K562 (cell line): ENCODE results near the gene BNC2. TPM values are rescaled to one million over a fixed set of nuclear protein-coding genes. Genes with fewer than 3 reads are reported as not detected.

Source experiments
- ATAC-seq: fragments of 200-7000 bp; cut with Tn5 transposase; 3 replicates; pipeline ENCODE4 v1.9.1; 2020; ENCODE audit warnings: moderate library complexity
- BruUV-seq: library from RNA; stranded (reverse); fragments of 400-500 nt; replicated peaks from 2 replicates; lab custom pipeline; 2021; lab: Mats Ljungman, UMichigan
- CTCF ChIA-PET: fragments of 300-600 bp; formaldehyde crosslinking; extraction: SDS; loops from one replicate; lab custom pipeline; 2021; ENCODE audit warnings: low intra/inter-chr PET ratio; lab: Yijun Ruan, JAX
- POLR2A ChIA-PET: fragments of 300-600, 350-650 bp; sonication (Branson Sonifier 250); formaldehyde crosslinking; extraction: SDS; loops from one replicate; lab custom pipeline; 2021; ENCODE audit warnings: antibody characterized with exemption, inconsistent platforms; lab: Yijun Ruan, JAX
- DNase-seq, 4 experiments: peaks; one replicate each; pipeline versions ENCODE4 v3.0.0 to v3.0.0-alpha.2; 2011 to 2018; ENCODE audit warnings: low spot score in 3 of 4, mixed read lengths in 3 of 4; ENCODE audit errors: extremely low read depth in 1 of 4
- FAIRE-seq: peaks from 2 replicates; lab custom pipeline; 2011; peaks lifted over from hg19 to GRCh38; lab: Jason Lieb, UNC
- H2AFZ ChIP-seq: 2 replicates; pipeline ENCODE4 v1.6.0; 2011; ENCODE audit warnings: low read depth, low read length, control low read depth, inconsistent platforms
- H3K27ac ChIP-seq: fragments of 200-600 bp; 3 replicates; pipeline ENCODE4 v1.8.0; 2011; ENCODE audit warnings: low read depth, mild to moderate bottlenecking, control low read depth, inconsistent platforms, low read length, moderate library complexity, mixed read lengths; ENCODE audit errors: extremely low read depth
- H3K27me3 ChIP-seq, 2 experiments: fragments of 300-600 bp in 1 of 2; 2 replicates in 1 of 2; 3 replicates in 1 of 2; pipeline versions ENCODE4 v1.6.0 to v1.8.0; 2011; ENCODE audit warnings: inconsistent platforms in 2 of 2, low read length in 2 of 2, mild to moderate bottlenecking in 1 of 2, mixed read lengths in 1 of 2, moderate library complexity in 1 of 2; ENCODE audit not compliant: control insufficient read depth in 2 of 2, insufficient read depth in 2 of 2
- H3K36me3 ChIP-seq: fragments of 300-600 bp; 3 replicates; pipeline ENCODE4 v1.8.0; 2011; ENCODE audit warnings: mild to moderate bottlenecking, low read length, inconsistent platforms; ENCODE audit not compliant: control insufficient read depth, insufficient read depth
- H3K4me1 ChIP-seq, 2 experiments: fragments of 200-600 bp in 1 of 2; replicated peaks in 1 of 2; 2 replicates in 1 of 2; 3 replicates in 1 of 2; pipeline versions ENCODE4 v1.5.1 to v1.8.0; 2011; ENCODE audit warnings: inconsistent platforms in 2 of 2, low read length in 2 of 2, mild to moderate bottlenecking in 1 of 2, mixed read lengths in 1 of 2, moderate library complexity in 1 of 2; ENCODE audit not compliant: control insufficient read depth in 2 of 2, insufficient read depth in 2 of 2
- H3K4me2 ChIP-seq: 2 replicates; pipeline ENCODE4 v1.6.1; 2011; ENCODE audit warnings: low read length, control low read depth, inconsistent platforms, mixed read lengths; ENCODE audit not compliant: insufficient read depth
- H3K4me3 ChIP-seq: fragments of 200-600 bp; sonication (generic), shearing (Covaris generic); 2 replicates; pipeline ENCODE4 v1.5.1; 2016; ENCODE audit warnings: control low read depth, inconsistent platforms
- H3K79me2 ChIP-seq: fragments of 200-600 bp; 3 replicates; pipeline ENCODE4 v1.8.0; 2011; ENCODE audit warnings: low read length, inconsistent platforms; ENCODE audit not compliant: control insufficient read depth, insufficient read depth
- H3K9ac ChIP-seq, 2 experiments: 2 replicates each; pipeline versions ENCODE4 v1.6.0 to v1.6.1; 2011; ENCODE audit warnings: low read depth in 2 of 2, low read length in 2 of 2, control low read depth in 1 of 2, inconsistent platforms in 1 of 2, mild to moderate bottlenecking in 1 of 2, mixed read lengths in 1 of 2; ENCODE audit not compliant: insufficient read depth in 1 of 2
- H3K9me1 ChIP-seq: one replicate; pipeline ENCODE4 v1.6.0; 2011; ENCODE audit warnings: inconsistent platforms, mild to moderate bottlenecking, low read length, moderate library complexity; ENCODE audit not compliant: control insufficient read depth, insufficient read depth
- H3K9me3 ChIP-seq: replicated peaks from 2 replicates; pipeline ENCODE4 v1.5.1; 2011; ENCODE audit warnings: low read depth, low read length, inconsistent platforms; ENCODE audit not compliant: control insufficient read depth, insufficient read depth
- H4K20me1 ChIP-seq: replicated peaks from 2 replicates; pipeline ENCODE4 v1.6.1; 2011; ENCODE audit warnings: low read length, inconsistent platforms, mixed read lengths; ENCODE audit not compliant: control insufficient read depth, insufficient read depth
- E2F3 ChIP-seq: fragments of 250-450 bp; sonication (Bioruptor Pico); IDR thresholded peaks from 2 replicates; pipeline ENCODE4 v1.4.0; 2020; ENCODE audit warnings: mild to moderate bottlenecking
- HDAC8 ChIP-seq: fragments of 450-650 bp; IDR thresholded peaks from 2 replicates; pipeline ENCODE4 v1.6.1; 2016; ENCODE audit warnings: mild to moderate bottlenecking, missing genetic modification characterization, moderate library complexity, missing compliant biosample characterization
- POLR2AphosphoS2 ChIP-seq: IDR thresholded peaks from 2 replicates; pipeline ENCODE4 v1.6.1; 2012; ENCODE audit warnings: low read length, improper control_type of control experiment
- ZNF76 ChIP-seq: fragments of 250-450 bp; sonication (Bioruptor Pico); IDR thresholded peaks from 2 replicates; pipeline ENCODE4 v1.4.0; 2020; ENCODE audit warnings: mild to moderate bottlenecking, moderate library complexity, borderline replicate concordance
- WGBS: fragments of 100-300 bp; shearing (Covaris generic); methylation state at CpG from one replicate; pipeline ENCODE4 v1.1.6; 2016; ENCODE audit warnings: low coverage, mixed read lengths; ENCODE audit not compliant: insufficient coverage; ENCODE audit errors: missing lambda C conversion rate; 5-methylcytosine and 5-hydroxymethylcytosine counted together
- in situ Hi-C: fragments of 300-500 bp; cut with MboI; formaldehyde crosslinking; loops from 4 replicates; pipeline ENCODE4 v1.15.0; 2018; ENCODE audit warnings: inconsistent platforms, mixed read lengths
- intact Hi-C: fragments of 100-400 bp; cut with micrococcal nuclease; formaldehyde crosslinking; loops from 2 replicates; pipeline ENCODE4 v1.14.2; 2022
- polyA plus RNA-seq, 8 experiments: library from polyadenylated mRNA; depleted of rRNA in 4 of 8; stranded (reverse) in 5 of 8; unstranded in 3 of 8; fragments of >200 nt; fragmentation: Nextera tagmentation in 2 of 8; fragmentation: Illumina TruSeq in 1 of 8; extraction: Ambion mirVana in 2 of 8; extraction: Trizol in 1 of 8; gene quantifications; 2 replicates each; pipeline versions ENCODE4 v1.2.1 to v1.2.3, GENCODE V29; 2011 to 2014; ENCODE audit warnings: inconsistent platforms in 1 of 8, missing spikeins in 1 of 8
- total RNA-seq, 7 experiments: library from RNA; depleted of rRNA in 6 of 7; stranded (reverse); fragments of >200 nt in 6 of 7; fragmentation: Illumina TruSeq in 2 of 7; extraction: Trizol in 2 of 7; gene quantifications; 2 replicates each; pipeline versions ENCODE4 v1.2.1 to v1.2.3, GENCODE V29; 2011 to 2021; ENCODE audit warnings: low replicate concordance in 1 of 7
- TF ChIP-seq, protein P1 (sequence below): sonication (generic); formaldehyde crosslinking; IDR thresholded peaks from 2 replicates; pipeline ENCODE4 v1.8.0; 2022; ENCODE audit warnings: missing genetic modification reagents, mild to moderate bottlenecking, borderline replicate concordance

Gene BNC2
- total and polyA plus RNA-seq, 9 of the 15 experiments (the other 6 are each of a cell fraction or from before 2014, with no cell fraction given): not detected

DNA sequence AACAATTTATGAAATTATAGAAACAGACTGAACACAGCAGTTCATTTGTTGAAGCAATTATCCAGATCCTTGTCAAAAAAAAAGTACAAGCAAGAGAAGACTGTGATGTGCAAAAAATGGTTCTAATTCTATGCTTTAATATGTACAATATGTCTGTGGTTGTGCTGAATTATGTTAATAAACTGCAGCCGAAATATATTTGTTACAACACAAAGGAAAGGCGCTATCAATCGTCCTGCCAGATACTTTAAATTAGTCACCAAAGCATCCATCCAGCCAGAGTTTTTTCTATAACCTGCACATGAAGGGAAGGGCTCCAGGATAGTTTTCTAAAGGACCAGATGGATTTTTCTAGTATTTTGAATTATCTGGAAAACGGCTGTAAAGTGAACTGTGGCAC, 259.5 kb downstream of the BNC2 start:
- WGBS: 0% methylated on average over 4 of the region's 4 CpGs
- no peaks in the 10 kb centered on the region for H3K27me3 ChIP-seq
- CTCF ChIA-PET: no interaction called here
- H3K9ac ChIP-seq: no peak overlapping the region
- no peaks in the 10 kb centered on the region for H3K36me3 ChIP-seq
- H3K79me2 ChIP-seq: no peaks in the 10 kb centered on the region
- no peak overlapping the region for H2AFZ ChIP-seq
- FAIRE-seq (no peak), ATAC-seq (no peak), DNase-seq (no peak)
- H4K20me1 ChIP-seq: no peaks in the 10 kb centered on the region
- H3K9me1 ChIP-seq: no peaks in the 10 kb centered on the region
- in situ Hi-C loops: no loop called here
- H3K4me3 ChIP-seq: no peak overlapping the region
- intact Hi-C loops: no loop called here
- TF ChIP-seq E2F3 (no peak), POLR2AphosphoS2 (no peak), ZNF76 (CRISPR knock-in tag) (no peak), HDAC8 (no peak)
- TF ChIP-seq, protein P1, sequence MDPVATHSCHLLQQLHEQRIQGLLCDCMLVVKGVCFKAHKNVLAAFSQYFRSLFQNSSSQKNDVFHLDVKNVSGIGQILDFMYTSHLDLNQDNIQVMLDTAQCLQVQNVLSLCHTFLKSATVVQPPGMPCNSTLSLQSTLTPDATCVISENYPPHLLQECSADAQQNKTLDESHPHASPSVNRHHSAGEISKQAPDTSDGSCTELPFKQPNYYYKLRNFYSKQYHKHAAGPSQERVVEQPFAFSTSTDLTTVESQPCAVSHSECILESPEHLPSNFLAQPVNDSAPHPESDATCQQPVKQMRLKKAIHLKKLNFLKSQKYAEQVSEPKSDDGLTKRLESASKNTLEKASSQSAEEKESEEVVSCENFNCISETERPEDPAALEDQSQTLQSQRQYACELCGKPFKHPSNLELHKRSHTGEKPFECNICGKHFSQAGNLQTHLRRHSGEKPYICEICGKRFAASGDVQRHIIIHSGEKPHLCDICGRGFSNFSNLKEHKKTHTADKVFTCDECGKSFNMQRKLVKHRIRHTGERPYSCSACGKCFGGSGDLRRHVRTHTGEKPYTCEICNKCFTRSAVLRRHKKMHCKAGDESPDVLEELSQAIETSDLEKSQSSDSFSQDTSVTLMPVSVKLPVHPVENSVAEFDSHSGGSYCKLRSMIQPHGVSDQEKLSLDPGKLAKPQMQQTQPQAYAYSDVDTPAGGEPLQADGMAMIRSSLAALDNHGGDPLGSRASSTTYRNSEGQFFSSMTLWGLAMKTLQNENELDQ: no peak
- BruUV-seq: no TSS peak
- H3K9me3 ChIP-seq: no peaks in the 10 kb centered on the region
- no peaks in the 10 kb centered on the region for H3K4me1 ChIP-seq
- no peak overlapping the region for H3K27ac ChIP-seq
- no peak overlapping the region for H3K4me2 ChIP-seq
- POLR2A ChIA-PET: no interaction called here
